Daoy (cell line): Measurements from ENCODE around the gene NARS2. TPM values are rescaled to one million over a fixed set of nuclear protein-coding genes. Genes with fewer than 3 reads are reported as not detected.
"Not testable (repeated sequence)": the region's sequence is repeated elsewhere in the genome, so short reads cannot be mapped to it uniquely, and the experiment has no call there.

Experiments used
- DNase-seq: peaks from one replicate; pipeline ENCODE4 v3.0.0-alpha.2; 2015; ENCODE audit warnings: low read depth
- total RNA-seq: library from RNA; depleted of rRNA; stranded (reverse); fragments of >200 nt; shearing (Covaris generic); gene quantifications from 2 replicates; pipeline ENCODE4 v1.2.3, GENCODE V29; 2014

Gene NARS2
- total RNA-seq, 1 experiment from 2014 or later = 35.8 TPM

GRCh38 chr11:78576549-78577097, 2.0 kb upstream of the NARS2 start:
- DNase-seq = no peak

- no peak for DNase-seq
These were observed 814 bp upstream of the NARS2 start for GRCh38 chr11:78575478-78575877.

GRCh38 chr11:78573681-78574080, 983 bp downstream of the NARS2 start:
- no peak for DNase-seq

GRCh38 chr11:78573271-78573670, 1.4 kb downstream of the NARS2 start:
- no peak for DNase-seq

- no peak for DNase-seq
These were observed 2.3 kb downstream of the NARS2 start for GRCh38 chr11:78572394-78572793.

- DNase-seq = no peak
These were observed 4.6 kb downstream of the NARS2 start for GRCh38 chr11:78570031-78570430.

GRCh38 chr11:78567209-78567608, 7.5 kb downstream of the NARS2 start:
- peak; percentile 28 for DNase-seq

GRCh38 chr11:78564490-78565467, 9.9 kb downstream of the NARS2 start:
- peak; percentile 33 for DNase-seq

GRCh38 chr11:78564037-78564436, 10.6 kb downstream of the NARS2 start:
- DNase-seq = not testable (repeated sequence)

- not testable (repeated sequence) for DNase-seq
These were observed 11.6 kb downstream of the NARS2 start for GRCh38 chr11:78563090-78563489.

- no peak for DNase-seq
These were observed 12.3 kb downstream of the NARS2 start for GRCh38 chr11:78562398-78562797.

GRCh38 chr11:78560826-78561484, 13.7 kb downstream of the NARS2 start:
- DNase-seq = no peak

- DNase-seq = no peak
These were observed 14.5 kb downstream of the NARS2 start for GRCh38 chr11:78560153-78560552.

GRCh38 chr11:78557236-78557635, 17.4 kb downstream of the NARS2 start:
- no peak for DNase-seq

- no peak for DNase-seq
These were observed 19.1 kb downstream of the NARS2 start for GRCh38 chr11:78555592-78555991.

GRCh38 chr11:78552881-78553280, 21.8 kb downstream of the NARS2 start:
- DNase-seq = no peak

- not testable (repeated sequence) for DNase-seq
These were observed 22.5 kb downstream of the NARS2 start for GRCh38 chr11:78552139-78552538.

- DNase-seq = no peak
These were observed 23.6 kb downstream of the NARS2 start for GRCh38 chr11:78551066-78551465.

GRCh38 chr11:78549624-78550409, 24.8 kb downstream of the NARS2 start:
- no peak for DNase-seq

GRCh38 chr11:78548911-78549590, 25.6 kb downstream of the NARS2 start:
- no peak for DNase-seq
